ENCODE data around the gene WWOX.

- TF ChIP-seq CTCF (IDR thresholded peaks at IDR 0.05) (no peak), POLR2A (IDR thresholded peaks at IDR 0.05) (no peak), POLR2AphosphoS5 (IDR thresholded peaks at IDR 0.05) (no peak), EP300 (IDR thresholded peaks at IDR 0.05) (no peak)
Measured at GRCh38 chr16:78364556-78364880, 265.1 kb downstream of the WWOX start.

Measured in gastroesophageal sphincter (tissue), 3 donors.